Kidney epithelial cell (primary cell): Measurements from ENCODE around the gene PAEP. TPM values are rescaled to one million over a fixed set of nuclear protein-coding genes. Genes with fewer than 3 reads are reported as not detected.

Experiments
- DNase-seq: peaks from one replicate; pipeline ENCODE4 v3.0.0-alpha.2; 2010; ENCODE audit warnings: low read depth
- H3K27me3 ChIP-seq: 2 replicates; pipeline ENCODE4 v1.6.0; 2011; ENCODE audit warnings: low read length; ENCODE audit not compliant: control insufficient read depth, insufficient read depth
- H3K36me3 ChIP-seq: 2 replicates; pipeline ENCODE4 v1.5.1; 2011; ENCODE audit warnings: low read length; ENCODE audit not compliant: control insufficient read depth, insufficient read depth
- H3K4me3 ChIP-seq: 2 replicates; pipeline ENCODE4 v1.5.1; 2011; ENCODE audit warnings: low read depth, mild to moderate bottlenecking, control low read depth, low read length
- CTCF ChIP-seq: IDR thresholded peaks from 2 replicates; pipeline ENCODE4 v1.5.1; 2011; ENCODE audit warnings: mild to moderate bottlenecking, moderate library complexity, low read length, control low read depth, inconsistent platforms; ENCODE audit not compliant: insufficient read depth, poor library complexity, severe bottlenecking
- total RNA-seq: library from RNA; depleted of rRNA; stranded (reverse); fragments of >200 nt; gene quantifications from 2 replicates; pipeline ENCODE4 v1.2.3, GENCODE V29; 2015

PAEP gene
- total RNA-seq, 1 donor from 2014 or later, result not detected

DNA sequence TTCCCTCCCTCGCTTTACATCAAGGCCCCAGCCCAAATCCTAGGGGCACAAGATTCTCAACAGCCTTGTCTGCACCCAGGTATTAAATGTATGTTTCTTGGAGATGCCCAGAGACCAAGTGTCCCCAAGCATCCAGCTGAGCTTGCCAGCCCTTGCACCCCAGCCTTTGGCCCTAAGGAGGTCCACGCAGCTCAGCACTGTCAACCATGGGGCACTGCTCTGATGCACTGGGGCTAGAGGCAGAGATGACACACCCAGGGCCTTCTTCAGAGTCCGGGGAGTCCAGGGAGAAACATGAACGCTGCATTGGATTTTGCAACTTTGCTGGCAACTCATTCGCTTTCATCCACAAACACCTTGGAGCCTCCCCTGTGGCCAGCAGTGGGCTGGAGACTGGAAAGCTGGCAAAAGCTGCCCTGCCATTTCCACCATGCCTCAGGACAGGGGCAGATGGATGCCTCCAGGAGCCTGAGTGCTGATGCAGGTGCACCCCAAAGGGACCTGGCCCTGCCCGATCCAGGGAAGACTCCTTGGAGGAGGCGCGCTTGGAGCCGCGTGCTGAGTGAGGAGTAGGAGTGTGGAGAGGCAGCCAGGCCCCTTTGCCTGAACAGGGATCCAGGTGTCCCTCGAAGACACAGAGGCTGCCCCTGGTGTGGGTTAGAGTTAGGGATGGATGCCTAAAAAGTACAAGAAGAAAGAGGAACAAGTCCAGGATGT, 19.3 kb downstream of the PAEP start:
- TF ChIP-seq CTCF, result no peak
- Histone ChIP-seq H3K4me3 (no peak overlapping the region), H3K27me3 (no peaks in the 10 kb centered on the region), H3K36me3 (no peaks in the 10 kb centered on the region)
- no peak for DNase-seq

DNA sequence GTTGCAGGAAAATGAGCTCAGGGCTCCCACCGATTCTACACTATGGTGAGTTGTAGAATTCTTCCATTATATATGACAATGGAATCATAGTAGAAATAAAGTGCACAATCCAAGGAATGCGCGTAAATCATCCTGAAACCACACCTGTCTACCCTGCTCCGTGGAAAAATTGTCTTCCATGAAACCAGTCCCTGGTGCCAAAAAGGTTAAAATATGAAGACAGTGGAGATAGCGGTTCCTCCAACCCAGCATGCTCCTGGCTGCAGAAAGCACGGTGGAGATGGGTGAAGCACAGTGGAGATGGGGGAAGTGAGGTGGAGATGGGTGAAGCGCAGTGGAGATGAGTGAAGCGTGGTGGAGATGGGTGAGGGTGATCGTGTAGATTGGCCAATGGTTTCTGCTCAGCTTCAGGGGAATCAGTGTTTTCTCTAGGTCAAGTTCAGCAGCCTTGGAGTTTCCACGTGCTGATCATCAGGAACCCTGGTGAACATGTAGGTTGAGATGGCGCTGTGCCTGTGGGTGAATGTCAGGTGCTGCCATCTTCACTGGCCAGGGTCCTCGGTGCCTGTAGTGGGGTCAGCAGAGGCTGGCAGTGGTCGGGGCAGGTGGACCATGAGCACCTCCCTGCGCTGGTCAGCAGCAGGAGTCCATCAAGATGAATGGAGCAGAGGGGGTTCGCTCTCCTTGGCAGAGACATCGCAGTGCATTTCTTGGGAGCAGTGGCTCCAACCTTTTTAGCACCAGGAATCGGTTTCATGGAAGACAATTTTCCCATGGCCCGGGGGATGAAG, 20.3 kb downstream of the PAEP start:
- no peaks in the 10 kb centered on the region for H3K27me3 ChIP-seq
- no peak for TF ChIP-seq CTCF
- no peak overlapping the region for H3K4me3 ChIP-seq
- no peaks in the 10 kb centered on the region for H3K36me3 ChIP-seq
- no peak for DNase-seq

DNA sequence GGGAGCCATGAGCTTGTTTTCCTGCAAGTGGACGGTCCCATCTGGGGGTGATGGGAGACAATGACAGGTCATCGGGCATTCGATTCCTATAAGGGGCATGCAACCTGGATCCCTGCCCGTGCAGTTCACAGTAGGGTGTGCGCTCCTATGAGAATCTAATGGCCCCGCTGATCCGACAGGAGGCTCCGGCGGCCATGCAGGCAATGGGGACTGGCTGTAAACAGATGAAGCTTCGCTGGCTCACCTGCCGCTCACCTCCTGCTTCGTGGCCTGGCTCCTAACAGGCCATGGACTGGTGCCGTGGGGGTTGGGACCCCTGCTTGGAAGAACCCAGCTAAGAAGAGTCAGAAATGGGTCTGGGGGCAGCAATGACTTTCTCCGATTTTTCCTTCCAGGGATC, 21.0 kb downstream of the PAEP start:
- Histone ChIP-seq H3K27me3 (no peaks in the 10 kb centered on the region), H3K4me3 (no peak overlapping the region), H3K36me3 (no peaks in the 10 kb centered on the region)
- TF ChIP-seq CTCF, result no peak
- no peak for DNase-seq

- H3K4me3 ChIP-seq, result no peak overlapping the region
These were observed 21.6 kb downstream of the PAEP start for GRCh38 chr9:135582966-135583687.

GRCh38 chr9:135583688-135584011, 22.1 kb downstream of the PAEP start:
- Histone ChIP-seq H3K4me3 (no peak overlapping the region), H3K36me3 (no peaks in the 10 kb centered on the region), H3K27me3 (no peaks in the 10 kb centered on the region)
- no peak for TF ChIP-seq CTCF
- no peak for DNase-seq

More at GRCh38 chr9:135582966-135583687, 21.6 kb downstream of the PAEP start:
- TF ChIP-seq CTCF, result no peak
- Histone ChIP-seq H3K36me3 (no peaks in the 10 kb centered on the region), H3K27me3 (no peaks in the 10 kb centered on the region)
- no peak for DNase-seq
